Measurements from ENCODE around the gene GNB2. TPM values are rescaled to one million over a fixed set of nuclear protein-coding genes. Genes with fewer than 3 reads are reported as not detected.

Gene GNB2
- total RNA-seq, 6 experiments from 2014 or later: 301 to 369 (median 322) TPM

GRCh38 chr7:100688326-100688860 lies 14.9 kb downstream of the GNB2 start:
- Mint-ChIP-seq H3K4me3 (no peak overlapping the region), H3K4me1 (ENCODE audit: low read depth) (peaks cover 34% of the 10 kb centered on the region), H3K9me3 (no peaks in the 10 kb centered on the region), H3K27ac (peak overlapping the region; percentile 80), H3K27me3 (ENCODE audit: insufficient read depth) (no peaks in the 10 kb centered on the region; the same call in 1 of the 2 replicates), H3K36me3 (ENCODE audit: low read depth) (peaks cover 10% of the 10 kb centered on the region; the same call in 1 of the 2 replicates)
- no peak for DNase-seq
- peak; percentile 26; the same call in 1 of the 2 replicates for TF ChIP-seq CTCF (IDR thresholded peaks at IDR 0.05)

GRCh38 chr7:100689230-100690135 lies 15.9 kb downstream of the GNB2 start:
- H3K27me3 Mint-ChIP-seq (ENCODE audit: insufficient read depth): no peaks in the 10 kb centered on the region; the same call in 1 of the 2 replicates
- peaks cover 34% of the 10 kb centered on the region for H3K4me1 Mint-ChIP-seq (ENCODE audit: low read depth)
- H3K9me3 Mint-ChIP-seq: no peaks in the 10 kb centered on the region
- peak overlapping the region; percentile 54 for H3K27ac Mint-ChIP-seq
- peaks cover 10% of the 10 kb centered on the region; the same call in 1 of the 2 replicates for H3K36me3 Mint-ChIP-seq (ENCODE audit: low read depth)
- H3K4me3 Mint-ChIP-seq: no peak overlapping the region
- TF ChIP-seq CTCF (IDR thresholded peaks at IDR 0.05): peak; percentile 26; the same call in 1 of the 2 replicates
- no peak for DNase-seq

- H3K4me3 Mint-ChIP-seq: peak overlapping the region; percentile 95
- peak; percentile 48 for DNase-seq
- H3K36me3 Mint-ChIP-seq (ENCODE audit: low read depth): peaks cover 4% of the 10 kb centered on the region; the same call in 1 of the 2 replicates
- no peaks in the 10 kb centered on the region; the same call in 1 of the 2 replicates for H3K27me3 Mint-ChIP-seq (ENCODE audit: insufficient read depth)
- no peaks in the 10 kb centered on the region for H3K9me3 Mint-ChIP-seq
- H3K4me1 Mint-ChIP-seq (ENCODE audit: low read depth): peaks cover 34% of the 10 kb centered on the region
- TF ChIP-seq CTCF (IDR thresholded peaks at IDR 0.05): peak; percentile 95
- H3K27ac Mint-ChIP-seq: peak overlapping the region; percentile 81
Measured at GRCh38 chr7:100691676-100692577, 18.4 kb downstream of the GNB2 start.

- TF ChIP-seq CTCF (IDR thresholded peaks at IDR 0.05): no peak
- Mint-ChIP-seq H3K27me3 (ENCODE audit: insufficient read depth) (no peaks in the 10 kb centered on the region; the same call in 1 of the 2 replicates), H3K4me1 (ENCODE audit: low read depth) (peaks cover 34% of the 10 kb centered on the region), H3K4me3 (peak overlapping the region; percentile 95), H3K9me3 (no peaks in the 10 kb centered on the region), H3K27ac (peak overlapping the region; percentile 81), H3K36me3 (ENCODE audit: low read depth) (peaks cover 4% of the 10 kb centered on the region; the same call in 1 of the 2 replicates)
- no peak for DNase-seq
Measured at GRCh38 chr7:100692578-100692961, 19.0 kb downstream of the GNB2 start.

Data from HFFc6 (cell line).